H1 (cell line): ENCODE results near the gene KIAA0513. TPM values are rescaled to one million over a fixed set of nuclear protein-coding genes. Genes with fewer than 3 reads are reported as not detected.

Experiments
- CTCF ChIA-PET: fragments of 300-600 bp; sonication (Branson Sonifier 250); formaldehyde crosslinking; loops from one replicate; lab custom pipeline; 2021; ENCODE audit not compliant: partially characterized antibody; lab: Charles Lee
- POLR2A ChIA-PET: fragments of 300-600 bp; sonication (Branson Sonifier 250); formaldehyde crosslinking; loops from one replicate; lab custom pipeline; 2021; ENCODE audit warnings: inconsistent platforms; ENCODE audit not compliant: partially characterized antibody; lab: Charles Lee
- DNase-seq, 2 experiments: peaks; one replicate each; pipeline versions ENCODE4 v3.0.0 to v3.0.0-alpha.2; 2010 to 2022; ENCODE audit warnings: low spot score in 2 of 2, low read depth in 1 of 2, mixed read lengths in 1 of 2
- FAIRE-seq: peaks from 2 replicates; lab custom pipeline; 2011; peaks lifted over from hg19 to GRCh38; lab: Jason Lieb, UNC
- H2AFZ ChIP-seq: 2 replicates; pipeline ENCODE4 v1.8.1; 2012; ENCODE audit warnings: low read length, inconsistent platforms
- H2AK5ac ChIP-seq: 2 replicates; pipeline ENCODE4 v1.6.1; 2013; ENCODE audit warnings: low read depth, low read length
- H2BK120ac ChIP-seq: replicated peaks from 2 replicates; pipeline ENCODE3; 2013; ENCODE audit warnings: low read depth, low read length, inconsistent platforms
- H2BK12ac ChIP-seq: 2 replicates; pipeline ENCODE4 v1.6.1; 2013; ENCODE audit warnings: low read depth, low read length
- H2BK15ac ChIP-seq: 2 replicates; pipeline ENCODE4 v1.6.1; 2013; ENCODE audit warnings: low read length
- H2BK20ac ChIP-seq: 2 replicates; pipeline ENCODE4 v1.6.1; 2013; ENCODE audit warnings: low read length
- H2BK5ac ChIP-seq: 2 replicates; pipeline ENCODE4 v1.6.1; 2013; ENCODE audit warnings: low read depth, low read length
- H3K14ac ChIP-seq: 2 replicates; pipeline ENCODE4 v1.6.1; 2013; ENCODE audit warnings: inconsistent platforms; ENCODE audit not compliant: insufficient read length
- H3K18ac ChIP-seq: 2 replicates; pipeline ENCODE4 v1.6.1; 2013; ENCODE audit warnings: low read length; ENCODE audit errors: extremely low read depth
- H3K23ac ChIP-seq: 2 replicates; pipeline ENCODE4 v1.6.1; 2013; ENCODE audit warnings: inconsistent platforms; ENCODE audit not compliant: insufficient read length
- H3K23me2 ChIP-seq: 2 replicates; pipeline ENCODE4 v1.6.1; 2013; ENCODE audit warnings: low read depth, low read length
- H3K27ac ChIP-seq: 2 replicates; pipeline ENCODE4 v1.6.1; 2011; ENCODE audit warnings: low read depth, low read length, inconsistent platforms
- H3K27me3 ChIP-seq, 4 experiments: replicated peaks in 1 of 4; 1 replicate in 1 of 4; 2 replicates in 3 of 4; pipeline versions ENCODE4 v1.6.1 to v1.8.1; 2011 to 2013; ENCODE audit warnings: low read length in 3 of 4, mild to moderate bottlenecking in 3 of 4, inconsistent platforms in 2 of 4, mixed read lengths in 2 of 4, moderate library complexity in 1 of 4; ENCODE audit not compliant: control insufficient read depth in 3 of 4, insufficient read depth in 3 of 4; ENCODE audit errors: extremely low read depth in 1 of 4
- H3K36me3 ChIP-seq, 4 experiments: 2 replicates each; pipeline versions ENCODE4 v1.6.1 to v1.8.1; 2011 to 2013; ENCODE audit warnings: mild to moderate bottlenecking in 4 of 4, low read length in 3 of 4, moderate library complexity in 2 of 4, control low read depth in 1 of 4, inconsistent platforms in 1 of 4; ENCODE audit not compliant: insufficient read depth in 4 of 4, control insufficient read depth in 2 of 4
- H3K4ac ChIP-seq: replicated peaks from 2 replicates; pipeline ENCODE3; 2013; ENCODE audit warnings: low read length, low read depth, mixed read lengths, inconsistent platforms; ENCODE audit not compliant: insufficient read length
- H3K4me1 ChIP-seq, 4 experiments: replicated peaks in 1 of 4; 1 replicate in 1 of 4; 2 replicates in 3 of 4; pipeline versions ENCODE4 v1.6.1 to v1.8.1; 2011 to 2013; ENCODE audit warnings: low read length in 3 of 4, inconsistent platforms in 2 of 4, mixed read lengths in 1 of 4; ENCODE audit not compliant: insufficient read depth in 4 of 4, control insufficient read depth in 3 of 4
- H3K4me2 ChIP-seq, 2 experiments: 2 replicates each; pipeline versions ENCODE4 v1.6.1 to v1.8.1; 2011 to 2013; ENCODE audit warnings: low read depth in 2 of 2, low read length in 2 of 2, control low read depth in 1 of 2, inconsistent platforms in 1 of 2, mild to moderate bottlenecking in 1 of 2; ENCODE audit not compliant: insufficient read depth in 1 of 2
- H3K4me3 ChIP-seq, 4 experiments: fragments of 200-600, 300-600 bp in 1 of 4; sonication (generic), shearing (Covaris generic), sonication (Bioruptor Twin) in 1 of 4; 2 replicates each; pipeline versions ENCODE4 v1.5.1 to v1.8.1; 2011 to 2016; ENCODE audit warnings: low read length in 4 of 4, low read depth in 3 of 4, control low read depth in 2 of 4, inconsistent platforms in 2 of 4, mild to moderate bottlenecking in 2 of 4, mixed read lengths in 1 of 4, moderate library complexity in 1 of 4; ENCODE audit not compliant: insufficient read depth in 2 of 4; ENCODE audit errors: extremely low read depth in 1 of 4
- H3K56ac ChIP-seq: replicated peaks from 2 replicates; pipeline ENCODE3; 2013; ENCODE audit warnings: low read depth, mild to moderate bottlenecking, mixed read lengths, low read length, inconsistent platforms; ENCODE audit not compliant: insufficient read length
- H3K79me1 ChIP-seq: 2 replicates; pipeline ENCODE4 v1.6.1; 2013; ENCODE audit warnings: low read depth, low read length, control low read depth
- H3K79me2 ChIP-seq, 2 experiments: 2 replicates each; pipeline versions ENCODE4 v1.6.1 to v1.8.1; 2012 to 2013; ENCODE audit warnings: low read length in 2 of 2, mild to moderate bottlenecking in 2 of 2, inconsistent platforms in 1 of 2; ENCODE audit not compliant: insufficient read depth in 2 of 2, control insufficient read depth in 1 of 2
- H3K9ac ChIP-seq, 4 experiments: replicated peaks in 1 of 4; 1 replicate in 1 of 4; 2 replicates in 3 of 4; pipeline versions ENCODE4 v1.6.1 to v1.8.1; 2011 to 2013; ENCODE audit warnings: low read depth in 3 of 4, low read length in 3 of 4, control low read depth in 2 of 4, mild to moderate bottlenecking in 2 of 4, moderate library complexity in 2 of 4, inconsistent platforms in 1 of 4; ENCODE audit errors: extremely low read depth in 1 of 4
- H3K9me3 ChIP-seq, 2 experiments: 2 replicates each; pipeline versions ENCODE4 v1.6.1 to v1.8.1; 2012 to 2013; ENCODE audit warnings: mild to moderate bottlenecking in 2 of 2, moderate library complexity in 2 of 2, control low read depth in 1 of 2, inconsistent platforms in 1 of 2, low read depth in 1 of 2, low read length in 1 of 2, mixed read lengths in 1 of 2; ENCODE audit not compliant: insufficient read depth in 2 of 2
- H4K20me1 ChIP-seq, 2 experiments: replicated peaks in 1 of 2; 2 replicates each; pipeline versions ENCODE3 to v1.8.1; 2011 to 2013; ENCODE audit warnings: inconsistent platforms in 2 of 2, low read length in 2 of 2, mild to moderate bottlenecking in 1 of 2; ENCODE audit not compliant: insufficient read depth in 2 of 2, control insufficient read depth in 1 of 2
- H4K5ac ChIP-seq: 2 replicates; pipeline ENCODE4 v1.6.1; 2013; ENCODE audit warnings: low read length, low read depth, mixed read lengths, inconsistent platforms; ENCODE audit not compliant: insufficient read length
- H4K8ac ChIP-seq: 2 replicates; pipeline ENCODE4 v1.8.0; 2013; ENCODE audit warnings: mild to moderate bottlenecking, moderate library complexity, low read length, inconsistent platforms; ENCODE audit not compliant: insufficient read depth; ENCODE audit errors: extremely low read depth
- H4K91ac ChIP-seq: replicated peaks from 2 replicates; pipeline ENCODE3; 2013; ENCODE audit warnings: low read length, mixed read lengths, inconsistent platforms; ENCODE audit not compliant: insufficient read length
- CTBP2 ChIP-seq: IDR thresholded peaks from 2 replicates; pipeline ENCODE4 v1.7.0; 2011; ENCODE audit warnings: borderline replicate concordance, mild to moderate bottlenecking, moderate library complexity, mixed read lengths, low read length; ENCODE audit not compliant: insufficient read depth, insufficient read length
- FOSL1 ChIP-seq: IDR thresholded peaks from 2 replicates; pipeline ENCODE4 v1.6.1; 2011; ENCODE audit warnings: mild to moderate bottlenecking, low read depth, low read length, moderate library complexity; ENCODE audit not compliant: insufficient read depth
- GABPA ChIP-seq: IDR thresholded peaks from 2 replicates; pipeline ENCODE4 v1.6.1; 2011; ENCODE audit warnings: mild to moderate bottlenecking, low read length, moderate library complexity, borderline replicate concordance; ENCODE audit not compliant: insufficient read depth
- JUND ChIP-seq: IDR thresholded peaks from 2 replicates; pipeline ENCODE4 v1.6.1; 2011; ENCODE audit warnings: mild to moderate bottlenecking, improper control_type of control experiment, low read length
- PHF8 ChIP-seq: fragments of 200-600 bp; sonication (generic); conservative IDR thresholded peaks from 2 replicates; pipeline ENCODE4 v1.7.1; 2012; ENCODE audit warnings: low read depth, mild to moderate bottlenecking, inconsistent platforms, low read length, moderate library complexity
- SUZ12 ChIP-seq: fragments of 200-600 bp; sonication (generic); IDR thresholded peaks from 2 replicates; pipeline ENCODE4 v1.6.1; 2012; ENCODE audit warnings: mild to moderate bottlenecking, inconsistent platforms, low read length, moderate library complexity, mixed read lengths
- WGBS, 2 experiments: shearing (Covaris generic) in 1 of 2; methylation state at CpG; one replicate each; pipeline versions ENCODE4 v1.1.6 to v1.1.7; 2013 to 2015; ENCODE audit warnings: low lambda C conversion rate in 2 of 2, mixed read lengths in 2 of 2, inconsistent platforms in 1 of 2, low coverage in 1 of 2, missing lambda C conversion rate in 1 of 2; ENCODE audit not compliant: insufficient replicate concordance in 2 of 2, insufficient coverage in 1 of 2, insufficient read length in 1 of 2; ENCODE audit errors: extremely low coverage in 1 of 2, missing lambda C conversion rate in 1 of 2; 5-methylcytosine and 5-hydroxymethylcytosine counted together
- polyA plus RNA-seq, 7 experiments: library from polyadenylated mRNA; depleted of rRNA in 3 of 7; stranded (reverse) in 5 of 7; unstranded in 2 of 7; fragments of >200 nt in 5 of 7; fragments of 200-250 nt in 2 of 7; gene quantifications; 1 replicate in 5 of 7; 2 replicates in 1 of 7; 4 replicates in 1 of 7; pipeline versions ENCODE4 v1.2.1 to v1.2.3, GENCODE V29; 2011 to 2013; ENCODE audit warnings: missing spikeins in 2 of 7, mixed read lengths in 2 of 7
- total RNA-seq: library from RNA; stranded (reverse); fragmentation: NEBNext Ultra II Directional; extraction: Animal tissue kit (Norgen Biotek cat#: 25700); gene quantifications from 2 replicates; pipeline ENCODE4 v1.2.1, GENCODE V29; 2021

The KIAA0513 gene
- total and polyA plus RNA-seq, 2 of the 8 experiments (the other 6 are each of a cell fraction or from before 2014, with no cell fraction given), result 2.1 to 6.1 TPM

GRCh38 chr16:85031451-85031850 lies 3.9 kb downstream of the KIAA0513 start:
- Histone ChIP-seq H3K18ac (no peak overlapping the region), H3K9me3 (no peaks in the 10 kb centered on the region), H2BK15ac (no peak overlapping the region), H4K20me1 (peaks cover 0 to 3% of the 10 kb centered on the region in 2 experiments), H2AK5ac (no peak overlapping the region), H3K79me1 (no peaks in the 10 kb centered on the region; the same call in 1 of the 2 replicates), H3K23ac (no peak overlapping the region), H3K4ac (peak overlapping the region; percentile 65), H3K27ac (no peak overlapping the region), H4K8ac (no peak overlapping the region; the same call in 1 of the 2 replicates), H2BK5ac (no peak overlapping the region), H4K5ac (no peak overlapping the region), H2AFZ (no peak overlapping the region), H3K36me3 (no peaks in the 10 kb centered on the region), H3K4me2 (no peak overlapping the region), H3K27me3 (peaks cover 0 to 14% (median 7%) of the 10 kb centered on the region in 4 experiments; a peak in 4 of 7 replicates), H3K23me2 (peaks cover 5% of the 10 kb centered on the region), H4K91ac (no peak overlapping the region), H3K79me2 (no peaks in the 10 kb centered on the region), H3K4me3 (no peak overlapping the region), H3K4me1 (peaks cover 3 to 7% (median 4%) of the 10 kb centered on the region in 4 experiments; a peak in 5 of 7 replicates), H3K14ac (no peak overlapping the region), H3K9ac (no peak overlapping the region), H3K56ac (no peak overlapping the region), H2BK12ac (peak overlapping the region; percentile 71; the same call in 1 of the 2 replicates), H2BK120ac (no peak overlapping the region), H2BK20ac (no peak overlapping the region)
- no peak for FAIRE-seq
- DNase-seq, result no peak
- POLR2A ChIA-PET, result no interaction called here
- TF ChIP-seq FOSL1 (no peak), JUND (no peak), PHF8 (no peak), CTBP2 (no peak), GABPA (no peak), SUZ12 (no peak)
- 82% methylated on average over 5 of the region's 5 CpGs; no CpG with 5 or more reads in 1 of the 2 experiments for WGBS, 2 experiments
- CTCF ChIA-PET, result interaction anchor here (1.0 to 1.7 kb wide), 5 partner anchors 20 to 83 kb away, joined by 3 to 5 read pairs (median 3); no protein-coding TSS in a partner anchor
